K562 (cell line): Measurements from ENCODE around the gene MAP1S. TPM values are rescaled to one million over a fixed set of nuclear protein-coding genes. Genes with fewer than 3 reads are reported as not detected.

Experiments
- CCAR2 ChIP-seq: fragments of 200-400 bp; formaldehyde crosslinking; IDR thresholded peaks from 2 replicates; pipeline ENCODE4 v1.6.1; 2017; ENCODE audit warnings: mild to moderate bottlenecking, low read depth, low read length
- ELF2 ChIP-seq: fragments of 250-450 bp; sonication (Bioruptor Pico); IDR thresholded peaks from 2 replicates; pipeline ENCODE4 v1.5.0; 2021; ENCODE audit warnings: mild to moderate bottlenecking
- ERF ChIP-seq: fragments of 450-650 bp; formaldehyde crosslinking; IDR thresholded peaks from 2 replicates; pipeline ENCODE4 v1.4.0; 2020; ENCODE audit warnings: mild to moderate bottlenecking, mixed read lengths
- FOXK1 ChIP-seq: sonication (generic); formaldehyde crosslinking; IDR thresholded peaks from 2 replicates; pipeline ENCODE4 v1.8.0; 2022; ENCODE audit warnings: missing genetic modification reagents, mild to moderate bottlenecking, borderline replicate concordance
- HNRNPH1 ChIP-seq: fragments of 200-400 bp; formaldehyde crosslinking; optimal IDR thresholded peaks from 2 replicates; pipeline ENCODE3; 2017; ENCODE audit warnings: low read depth, mild to moderate bottlenecking, low read length, moderate library complexity
- MGA ChIP-seq: fragments of 450-650 bp; IDR thresholded peaks from 2 replicates; pipeline ENCODE4 v1.6.1; 2016; ENCODE audit warnings: mild to moderate bottlenecking, moderate library complexity
- MTA2 ChIP-seq: fragments of 450-650 bp; IDR thresholded peaks from 2 replicates; pipeline ENCODE4 v1.6.1; 2016; ENCODE audit warnings: low read depth
- MXD1 ChIP-seq: fragments of 250-450 bp; sonication (Bioruptor Pico); IDR thresholded peaks from 2 replicates; pipeline ENCODE4 v1.8.0; 2021; ENCODE audit warnings: borderline replicate concordance, mild to moderate bottlenecking, moderate library complexity; ENCODE audit not compliant: poor library complexity, severe bottlenecking
- MYC ChIP-seq, 2 experiments: fragments of 250-450 bp in 1 of 2; sonication (Bioruptor Pico) in 1 of 2; IDR thresholded peaks; 2 replicates each; pipeline versions ENCODE4 v1.5.1 to v1.6.1; 2012 to 2021; ENCODE audit warnings: low read depth in 2 of 2, borderline replicate concordance in 1 of 2, improper control_type of control experiment in 1 of 2, low read length in 1 of 2, mild to moderate bottlenecking in 1 of 2, moderate library complexity in 1 of 2
- NCOA4 ChIP-seq: fragments of 450-650 bp; IDR thresholded peaks from 2 replicates; pipeline ENCODE4 v1.6.1; 2018; ENCODE audit warnings: mild to moderate bottlenecking; ENCODE audit not compliant: partially characterized antibody
- NFRKB ChIP-seq: fragments of 450-650 bp; IDR thresholded peaks from 2 replicates; pipeline ENCODE4 v1.6.1; 2016; ENCODE audit warnings: low read depth
- NRF1 ChIP-seq, 2 experiments: fragments of 450-650 bp; IDR thresholded peaks in 1 of 2; conservative IDR thresholded peaks in 1 of 2; 2 replicates each; pipeline ENCODE4 v1.6.1; 2014; ENCODE audit warnings: mild to moderate bottlenecking in 2 of 2
- RUNX1 ChIP-seq: sonication (generic); IDR thresholded peaks from 2 replicates; pipeline ENCODE4 v1.6.1; 2016; ENCODE audit warnings: antibody characterized with exemption, low read depth
- SNRNP70 ChIP-seq: fragments of 200-400 bp; formaldehyde crosslinking; optimal IDR thresholded peaks from 2 replicates; pipeline ENCODE3; 2017; ENCODE audit warnings: low read depth, low read length
- ZBED1 ChIP-seq: IDR thresholded peaks from 2 replicates; pipeline ENCODE4 v1.6.1; 2014
- ZC3H11A ChIP-seq: IDR thresholded peaks from 2 replicates; pipeline ENCODE4 v1.6.1; 2012; ENCODE audit warnings: low read depth, low read length, improper control_type of control experiment
- ZNF830 ChIP-seq: fragments of 250-450 bp; sonication (Bioruptor Pico); IDR thresholded peaks from 2 replicates; pipeline ENCODE4 v1.5.0; 2021; ENCODE audit warnings: mild to moderate bottlenecking
- polyA plus RNA-seq, 8 experiments: library from polyadenylated mRNA; depleted of rRNA in 4 of 8; stranded (reverse) in 5 of 8; unstranded in 3 of 8; fragments of >200 nt; fragmentation: Nextera tagmentation in 2 of 8; fragmentation: Illumina TruSeq in 1 of 8; extraction: Ambion mirVana in 2 of 8; extraction: Trizol in 1 of 8; gene quantifications; 2 replicates each; pipeline versions ENCODE4 v1.2.1 to v1.2.3, GENCODE V29; 2011 to 2014; ENCODE audit warnings: inconsistent platforms in 1 of 8, missing spikeins in 1 of 8
- total RNA-seq, 7 experiments: library from RNA; depleted of rRNA in 6 of 7; stranded (reverse); fragments of >200 nt in 6 of 7; fragmentation: Illumina TruSeq in 2 of 7; extraction: Trizol in 2 of 7; gene quantifications; 2 replicates each; pipeline versions ENCODE4 v1.2.1 to v1.2.3, GENCODE V29; 2011 to 2021; ENCODE audit warnings: low replicate concordance in 1 of 7

The MAP1S gene
- total and polyA plus RNA-seq, 9 of the 15 experiments (the other 6 are each of a cell fraction or from before 2014, with no cell fraction given): 2.0 to 81.0 (median 9.5) TPM

GRCh38 chr19:17751103-17751911, 32.0 kb downstream of the MAP1S start, which contains the start of gene FCHO1 (continued):
- TF ChIP-seq MGA: peak; percentile 87
- TF ChIP-seq CCAR2: no peak
- no peak for TF ChIP-seq SNRNP70
- 0 out of 2 replicates have a peak, but pooled peaks have one; percentile 57 for TF ChIP-seq ZBED1
- peak; percentile 94 for TF ChIP-seq NCOA4
- no peak for TF ChIP-seq MXD1 (CRISPR knock-in tag)
- TF ChIP-seq ELF2 (CRISPR knock-in tag): 0 out of 2 replicates have a peak, but pooled peaks have one; percentile 63
- no peak for TF ChIP-seq HNRNPH1
- TF ChIP-seq ZC3H11A: no peak
- no peak for TF ChIP-seq MTA2
- peak; percentile 72; the same call in 1 of the 2 replicates for TF ChIP-seq FOXK1 (CRISPR knock-in tag)
- TF ChIP-seq ERF (CRISPR knock-in tag): peak; percentile 32; the same call in 1 of the 2 replicates
- TF ChIP-seq NRF1 (conservative IDR thresholded peaks at IDR 0.05 in 1 of 2, IDR thresholded peaks at IDR 0.05 in 1 of 2): peak; percentile 33 to 63
- TF ChIP-seq MYC (IDR thresholded peaks at IDR 0.05; ENCODE audit: low read depth, low read length): peak; percentile 93
- no peak for TF ChIP-seq MYC (CRISPR knock-in tag; IDR thresholded peaks at IDR 0.05; ENCODE audit: borderline replicate concordance, low read depth)
- peak; percentile 65 for TF ChIP-seq NFRKB
- TF ChIP-seq ZNF830: no peak
- TF ChIP-seq RUNX1: no peak
